H1 (cell line): ENCODE measurements around the gene FGF3. TPM values are rescaled to one million over a fixed set of nuclear protein-coding genes. Genes with fewer than 3 reads are reported as not detected.

Experiments used
- CTCF ChIA-PET: fragments of 300-600 bp; sonication (Branson Sonifier 250); formaldehyde crosslinking; loops from one replicate; lab custom pipeline; 2021; ENCODE audit not compliant: partially characterized antibody; lab: Charles Lee
- POLR2A ChIA-PET: fragments of 300-600 bp; sonication (Branson Sonifier 250); formaldehyde crosslinking; loops from one replicate; lab custom pipeline; 2021; ENCODE audit warnings: inconsistent platforms; ENCODE audit not compliant: partially characterized antibody; lab: Charles Lee
- DNase-seq, 2 experiments: peaks; one replicate each; pipeline versions ENCODE4 v3.0.0 to v3.0.0-alpha.2; 2010 to 2022; ENCODE audit warnings: low spot score in 2 of 2, low read depth in 1 of 2, mixed read lengths in 1 of 2
- FAIRE-seq: peaks from 2 replicates; lab custom pipeline; 2011; peaks lifted over from hg19 to GRCh38; lab: Jason Lieb, UNC
- H2AFZ ChIP-seq: 2 replicates; pipeline ENCODE4 v1.8.1; 2012; ENCODE audit warnings: low read length, inconsistent platforms
- H2AK5ac ChIP-seq: 2 replicates; pipeline ENCODE4 v1.6.1; 2013; ENCODE audit warnings: low read depth, low read length
- H2BK120ac ChIP-seq: replicated peaks from 2 replicates; pipeline ENCODE3; 2013; ENCODE audit warnings: low read depth, low read length, inconsistent platforms
- H2BK12ac ChIP-seq: 2 replicates; pipeline ENCODE4 v1.6.1; 2013; ENCODE audit warnings: low read depth, low read length
- H2BK15ac ChIP-seq: 2 replicates; pipeline ENCODE4 v1.6.1; 2013; ENCODE audit warnings: low read length
- H2BK20ac ChIP-seq: 2 replicates; pipeline ENCODE4 v1.6.1; 2013; ENCODE audit warnings: low read length
- H2BK5ac ChIP-seq: 2 replicates; pipeline ENCODE4 v1.6.1; 2013; ENCODE audit warnings: low read depth, low read length
- H3K14ac ChIP-seq: 2 replicates; pipeline ENCODE4 v1.6.1; 2013; ENCODE audit warnings: inconsistent platforms; ENCODE audit not compliant: insufficient read length
- H3K18ac ChIP-seq: 2 replicates; pipeline ENCODE4 v1.6.1; 2013; ENCODE audit warnings: low read length; ENCODE audit errors: extremely low read depth
- H3K23ac ChIP-seq: 2 replicates; pipeline ENCODE4 v1.6.1; 2013; ENCODE audit warnings: inconsistent platforms; ENCODE audit not compliant: insufficient read length
- H3K23me2 ChIP-seq: 2 replicates; pipeline ENCODE4 v1.6.1; 2013; ENCODE audit warnings: low read depth, low read length
- H3K27ac ChIP-seq: 2 replicates; pipeline ENCODE4 v1.6.1; 2011; ENCODE audit warnings: low read depth, low read length, inconsistent platforms
- H3K27me3 ChIP-seq, 4 experiments: replicated peaks in 1 of 4; 1 replicate in 1 of 4; 2 replicates in 3 of 4; pipeline versions ENCODE4 v1.6.1 to v1.8.1; 2011 to 2013; ENCODE audit warnings: low read length in 3 of 4, mild to moderate bottlenecking in 3 of 4, inconsistent platforms in 2 of 4, mixed read lengths in 2 of 4, moderate library complexity in 1 of 4; ENCODE audit not compliant: control insufficient read depth in 3 of 4, insufficient read depth in 3 of 4; ENCODE audit errors: extremely low read depth in 1 of 4
- H3K36me3 ChIP-seq, 4 experiments: 2 replicates each; pipeline versions ENCODE4 v1.6.1 to v1.8.1; 2011 to 2013; ENCODE audit warnings: mild to moderate bottlenecking in 4 of 4, low read length in 3 of 4, moderate library complexity in 2 of 4, control low read depth in 1 of 4, inconsistent platforms in 1 of 4; ENCODE audit not compliant: insufficient read depth in 4 of 4, control insufficient read depth in 2 of 4
- H3K4ac ChIP-seq: replicated peaks from 2 replicates; pipeline ENCODE3; 2013; ENCODE audit warnings: low read length, low read depth, mixed read lengths, inconsistent platforms; ENCODE audit not compliant: insufficient read length
- H3K4me1 ChIP-seq, 4 experiments: replicated peaks in 1 of 4; 1 replicate in 1 of 4; 2 replicates in 3 of 4; pipeline versions ENCODE4 v1.6.1 to v1.8.1; 2011 to 2013; ENCODE audit warnings: low read length in 3 of 4, inconsistent platforms in 2 of 4, mixed read lengths in 1 of 4; ENCODE audit not compliant: insufficient read depth in 4 of 4, control insufficient read depth in 3 of 4
- H3K4me2 ChIP-seq, 2 experiments: 2 replicates each; pipeline versions ENCODE4 v1.6.1 to v1.8.1; 2011 to 2013; ENCODE audit warnings: low read depth in 2 of 2, low read length in 2 of 2, control low read depth in 1 of 2, inconsistent platforms in 1 of 2, mild to moderate bottlenecking in 1 of 2; ENCODE audit not compliant: insufficient read depth in 1 of 2
- H3K4me3 ChIP-seq, 4 experiments: fragments of 200-600, 300-600 bp in 1 of 4; sonication (generic), shearing (Covaris generic), sonication (Bioruptor Twin) in 1 of 4; 2 replicates each; pipeline versions ENCODE4 v1.5.1 to v1.8.1; 2011 to 2016; ENCODE audit warnings: low read length in 4 of 4, low read depth in 3 of 4, control low read depth in 2 of 4, inconsistent platforms in 2 of 4, mild to moderate bottlenecking in 2 of 4, mixed read lengths in 1 of 4, moderate library complexity in 1 of 4; ENCODE audit not compliant: insufficient read depth in 2 of 4; ENCODE audit errors: extremely low read depth in 1 of 4
- H3K56ac ChIP-seq: replicated peaks from 2 replicates; pipeline ENCODE3; 2013; ENCODE audit warnings: low read depth, mild to moderate bottlenecking, mixed read lengths, low read length, inconsistent platforms; ENCODE audit not compliant: insufficient read length
- H3K79me1 ChIP-seq: 2 replicates; pipeline ENCODE4 v1.6.1; 2013; ENCODE audit warnings: low read depth, low read length, control low read depth
- H3K79me2 ChIP-seq, 2 experiments: 2 replicates each; pipeline versions ENCODE4 v1.6.1 to v1.8.1; 2012 to 2013; ENCODE audit warnings: low read length in 2 of 2, mild to moderate bottlenecking in 2 of 2, inconsistent platforms in 1 of 2; ENCODE audit not compliant: insufficient read depth in 2 of 2, control insufficient read depth in 1 of 2
- H3K9ac ChIP-seq, 4 experiments: replicated peaks in 1 of 4; 1 replicate in 1 of 4; 2 replicates in 3 of 4; pipeline versions ENCODE4 v1.6.1 to v1.8.1; 2011 to 2013; ENCODE audit warnings: low read depth in 3 of 4, low read length in 3 of 4, control low read depth in 2 of 4, mild to moderate bottlenecking in 2 of 4, moderate library complexity in 2 of 4, inconsistent platforms in 1 of 4; ENCODE audit errors: extremely low read depth in 1 of 4
- H3K9me3 ChIP-seq, 2 experiments: 2 replicates each; pipeline versions ENCODE4 v1.6.1 to v1.8.1; 2012 to 2013; ENCODE audit warnings: mild to moderate bottlenecking in 2 of 2, moderate library complexity in 2 of 2, control low read depth in 1 of 2, inconsistent platforms in 1 of 2, low read depth in 1 of 2, low read length in 1 of 2, mixed read lengths in 1 of 2; ENCODE audit not compliant: insufficient read depth in 2 of 2
- H4K20me1 ChIP-seq, 2 experiments: replicated peaks in 1 of 2; 2 replicates each; pipeline versions ENCODE3 to v1.8.1; 2011 to 2013; ENCODE audit warnings: inconsistent platforms in 2 of 2, low read length in 2 of 2, mild to moderate bottlenecking in 1 of 2; ENCODE audit not compliant: insufficient read depth in 2 of 2, control insufficient read depth in 1 of 2
- H4K5ac ChIP-seq: 2 replicates; pipeline ENCODE4 v1.6.1; 2013; ENCODE audit warnings: low read length, low read depth, mixed read lengths, inconsistent platforms; ENCODE audit not compliant: insufficient read length
- H4K8ac ChIP-seq: 2 replicates; pipeline ENCODE4 v1.8.0; 2013; ENCODE audit warnings: mild to moderate bottlenecking, moderate library complexity, low read length, inconsistent platforms; ENCODE audit not compliant: insufficient read depth; ENCODE audit errors: extremely low read depth
- H4K91ac ChIP-seq: replicated peaks from 2 replicates; pipeline ENCODE3; 2013; ENCODE audit warnings: low read length, mixed read lengths, inconsistent platforms; ENCODE audit not compliant: insufficient read length
- EGR1 ChIP-seq: IDR thresholded peaks from 2 replicates; pipeline ENCODE4 v1.6.1; 2011; ENCODE audit warnings: low read depth, low read length, borderline replicate concordance
- WGBS, 2 experiments: shearing (Covaris generic) in 1 of 2; methylation state at CpG; one replicate each; pipeline versions ENCODE4 v1.1.6 to v1.1.7; 2013 to 2015; ENCODE audit warnings: low lambda C conversion rate in 2 of 2, mixed read lengths in 2 of 2, inconsistent platforms in 1 of 2, low coverage in 1 of 2, missing lambda C conversion rate in 1 of 2; ENCODE audit not compliant: insufficient replicate concordance in 2 of 2, insufficient coverage in 1 of 2, insufficient read length in 1 of 2; ENCODE audit errors: extremely low coverage in 1 of 2, missing lambda C conversion rate in 1 of 2; 5-methylcytosine and 5-hydroxymethylcytosine counted together
- polyA plus RNA-seq, 7 experiments: library from polyadenylated mRNA; depleted of rRNA in 3 of 7; stranded (reverse) in 5 of 7; unstranded in 2 of 7; fragments of >200 nt in 5 of 7; fragments of 200-250 nt in 2 of 7; gene quantifications; 1 replicate in 5 of 7; 2 replicates in 1 of 7; 4 replicates in 1 of 7; pipeline versions ENCODE4 v1.2.1 to v1.2.3, GENCODE V29; 2011 to 2013; ENCODE audit warnings: missing spikeins in 2 of 7, mixed read lengths in 2 of 7
- total RNA-seq: library from RNA; stranded (reverse); fragmentation: NEBNext Ultra II Directional; extraction: Animal tissue kit (Norgen Biotek cat#: 25700); gene quantifications from 2 replicates; pipeline ENCODE4 v1.2.1, GENCODE V29; 2021

Gene FGF3
- total and polyA plus RNA-seq, 2 of the 8 experiments (the other 6 are each of a cell fraction or from before 2014, with no cell fraction given): not detected

DNA sequence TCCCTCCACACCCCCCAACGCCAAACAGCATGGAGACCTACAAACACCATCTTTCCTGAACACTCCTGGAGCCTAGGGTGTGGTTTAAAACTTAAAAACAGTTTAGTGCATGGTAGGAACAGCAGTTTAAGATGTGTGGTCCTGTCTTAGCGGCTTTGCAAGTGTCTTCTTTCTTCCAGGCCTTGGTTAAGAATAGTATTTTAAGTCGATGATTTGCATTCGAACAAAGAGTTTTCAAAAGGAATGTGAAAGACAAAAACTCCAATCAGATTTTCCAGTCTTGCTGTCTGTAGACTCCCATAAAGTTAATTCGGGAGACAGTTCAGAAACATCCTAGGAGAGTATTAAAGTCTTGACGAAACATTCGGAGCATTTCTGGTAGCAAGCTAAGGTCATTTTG lies 47.8 kb downstream of the FGF3 start:
- H2AFZ ChIP-seq: no peak overlapping the region
- no peaks in the 10 kb centered on the region for H3K79me2 ChIP-seq
- peaks cover 20 to 41% (median 39%) of the 10 kb centered on the region in 4 experiments for H3K27me3 ChIP-seq
- H3K79me1 ChIP-seq: no peaks in the 10 kb centered on the region
- peak overlapping the region; percentile 62 for H4K5ac ChIP-seq
- no peak overlapping the region for H3K56ac ChIP-seq
- H4K91ac ChIP-seq: no peak overlapping the region
- no peak overlapping the region for H3K27ac ChIP-seq
- no peak overlapping the region for H2BK20ac ChIP-seq
- H3K4me2 ChIP-seq: peak overlapping the region; percentile 53 to 78
- ChIA-PET POLR2A (no interaction called here), CTCF (interaction anchor here (1.1 to 2.3 kb wide), 7 partner anchors 10 to 316 kb away, joined by 3 to 12 read pairs (median 5); no protein-coding TSS in a partner anchor)
- H2BK15ac ChIP-seq: no peak overlapping the region
- FAIRE-seq (peak; percentile 52), DNase-seq (no peak)
- peaks cover 0 to 8% (median 0%) of the 10 kb centered on the region in 4 experiments; a peak in 1 of 8 replicates for H3K36me3 ChIP-seq
- no peak overlapping the region for H3K23ac ChIP-seq
- H2AK5ac ChIP-seq: peak overlapping the region; percentile 11; the same call in 1 of the 2 replicates
- 0 out of 2 replicates have a peak overlapping the region, but pooled peaks have one; percentile 67 for H2BK5ac ChIP-seq
- no peak overlapping the region for H2BK120ac ChIP-seq
- H3K4ac ChIP-seq: no peak overlapping the region
- no peaks in the 10 kb centered on the region for H4K20me1 ChIP-seq
- peak overlapping the region; percentile 29; the same call in 1 of the 2 replicates for H3K18ac ChIP-seq
- H2BK12ac ChIP-seq: no peak overlapping the region
- H3K9ac ChIP-seq: no peak overlapping the region
- no peak overlapping the region for H3K14ac ChIP-seq
- H3K23me2 ChIP-seq: peaks cover 18% of the 10 kb centered on the region; the same call in 1 of the 2 replicates
- peak overlapping the region in 2 of 4 experiments; percentile 12 to 41; a peak in 3 of 8 replicates for H3K4me3 ChIP-seq
- no peak overlapping the region for H4K8ac ChIP-seq
- 14% methylated on average over 7 of the region's 7 CpGs; no CpG with 5 or more reads in 1 of the 2 experiments for WGBS, 2 experiments
- no peaks in the 10 kb centered on the region for H3K9me3 ChIP-seq
- peaks cover 11 to 36% (median 28%) of the 10 kb centered on the region in 4 experiments for H3K4me1 ChIP-seq
- TF ChIP-seq EGR1: no peak
